HepG2 (cell line): ENCODE results near the gene PRKCB. TPM values are rescaled to one million over a fixed set of nuclear protein-coding genes. Genes with fewer than 3 reads are reported as not detected.

Source experiments
- ATAC-seq: fragments of 200-7000 bp; cut with Tn5 transposase; 3 replicates; pipeline ENCODE4 v1.9.1; 2020; ENCODE audit warnings: mild to moderate bottlenecking, moderate library complexity
- BruUV-seq: library from RNA; stranded (reverse); fragments of 400-500 nt; replicated peaks from 2 replicates; lab custom pipeline; 2021; lab: Mats Ljungman, UMichigan
- CTCF ChIA-PET: fragments of 300-600 bp; formaldehyde crosslinking; extraction: SDS; loops from one replicate; lab custom pipeline; 2021; ENCODE audit warnings: low total read pairs, inconsistent platforms, low intra/inter-chr PET ratio; lab: Yijun Ruan, JAX
- POLR2A ChIA-PET: fragments of 350-600 bp; sonication (Branson Sonifier 250); formaldehyde crosslinking; loops from one replicate; lab custom pipeline; 2020; ENCODE audit warnings: antibody characterized with exemption, inconsistent platforms; lab: Yijun Ruan, JAX
- DNase-seq: peaks from one replicate; pipeline ENCODE4 v3.0.0-alpha.2; 2015; ENCODE audit warnings: low spot score
- FAIRE-seq: peaks from 3 replicates; lab custom pipeline; 2011; peaks lifted over from hg19 to GRCh38; lab: Jason Lieb, UNC
- H2AFZ ChIP-seq: one replicate; pipeline ENCODE4 v1.6.1; 2011; ENCODE audit warnings: low read length, inconsistent platforms
- H3K27ac ChIP-seq: fragments of 300-600 bp; 3 replicates; pipeline ENCODE4 v1.8.0; 2011; ENCODE audit warnings: mixed run types, mild to moderate bottlenecking, mixed read lengths, low read length, inconsistent platforms; ENCODE audit not compliant: insufficient read depth; ENCODE audit errors: extremely low read length
- H3K27me3 ChIP-seq, 2 experiments: fragments of 200-600 bp in 1 of 2; 2 replicates in 1 of 2; 3 replicates in 1 of 2; pipeline versions ENCODE4 v1.6.0 to v1.8.0; 2011; ENCODE audit warnings: low read length in 2 of 2, mild to moderate bottlenecking in 2 of 2, moderate library complexity in 2 of 2, inconsistent platforms in 1 of 2; ENCODE audit not compliant: insufficient read depth in 2 of 2, control insufficient read depth in 1 of 2
- H3K36me3 ChIP-seq, 2 experiments: fragments of 200-600 bp in 1 of 2; replicated peaks in 1 of 2; 2 replicates in 1 of 2; 3 replicates in 1 of 2; pipeline versions ENCODE4 v1.5.1 to v1.8.0; 2011; ENCODE audit warnings: low read length in 2 of 2, inconsistent platforms in 1 of 2; ENCODE audit not compliant: insufficient read depth in 2 of 2, control insufficient read depth in 1 of 2
- H3K4me1 ChIP-seq: 2 replicates; pipeline ENCODE4 v1.5.1; 2012; ENCODE audit warnings: low read length, inconsistent platforms; ENCODE audit not compliant: insufficient read depth
- H3K4me2 ChIP-seq: 2 replicates; pipeline ENCODE4 v1.6.0; 2011; ENCODE audit warnings: low read depth, low read length, inconsistent platforms
- H3K4me3 ChIP-seq, 3 experiments: fragments of 200-600 bp in 1 of 3; sonication (generic), shearing (Covaris generic) in 1 of 3; replicated peaks in 1 of 3; 2 replicates each; pipeline ENCODE4 v1.5.1; 2011 to 2016; ENCODE audit warnings: low read length in 3 of 3, inconsistent platforms in 2 of 3, low read depth in 2 of 3, mild to moderate bottlenecking in 2 of 3, control low read depth in 1 of 3, mixed read lengths in 1 of 3; ENCODE audit not compliant: insufficient read depth in 1 of 3
- H3K79me2 ChIP-seq: one replicate; pipeline ENCODE4 v1.6.1; 2011; ENCODE audit warnings: low read length, inconsistent platforms; ENCODE audit not compliant: insufficient read depth
- H3K9ac ChIP-seq: 2 replicates; pipeline ENCODE4 v1.6.0; 2011; ENCODE audit warnings: mild to moderate bottlenecking, low read depth, low read length, inconsistent platforms; ENCODE audit not compliant: insufficient read depth
- H3K9me3 ChIP-seq: 2 replicates; pipeline ENCODE4 v1.5.1; 2012; ENCODE audit warnings: mild to moderate bottlenecking, low read length
- H4K20me1 ChIP-seq: 2 replicates; pipeline ENCODE4 v1.6.0; 2011; ENCODE audit warnings: inconsistent platforms, mild to moderate bottlenecking, low read length, moderate library complexity; ENCODE audit not compliant: insufficient read depth
- BHLHE40 ChIP-seq: IDR thresholded peaks from 2 replicates; pipeline ENCODE4 v1.6.1; 2011; ENCODE audit warnings: low read length, improper control_type of control experiment
- CBFB ChIP-seq: sonication (generic); formaldehyde crosslinking; IDR thresholded peaks from 2 replicates; pipeline ENCODE4 v1.4.0; 2020; ENCODE audit warnings: missing genetic modification reagents
- ELF3 ChIP-seq: IDR thresholded peaks from 2 replicates; pipeline ENCODE4 v1.6.1; 2016; ENCODE audit warnings: missing genetic modification reagents, missing compliant biosample characterization
- FOSL1 ChIP-seq: sonication (generic); formaldehyde crosslinking; IDR thresholded peaks from 2 replicates; pipeline ENCODE4 v1.9.0; 2021; ENCODE audit warnings: missing genetic modification reagents, borderline replicate concordance
- HOXA5 ChIP-seq: sonication (generic); formaldehyde crosslinking; IDR thresholded peaks from 2 replicates; pipeline ENCODE4 v1.4.0; 2020; ENCODE audit warnings: missing genetic modification reagents
- KLF13 ChIP-seq: sonication (generic); formaldehyde crosslinking; IDR thresholded peaks from 2 replicates; pipeline ENCODE4 v1.4.0; 2020; ENCODE audit warnings: mild to moderate bottlenecking, missing genetic modification reagents
- MATR3 ChIP-seq: sonication (generic); formaldehyde crosslinking; IDR thresholded peaks from 2 replicates; pipeline ENCODE4 v1.4.0; 2020; ENCODE audit warnings: missing genetic modification reagents
- RFX5 ChIP-seq: IDR thresholded peaks from 2 replicates; pipeline ENCODE4 v1.6.1; 2011; ENCODE audit warnings: low read depth, low read length, improper control_type of control experiment
- SCMH1 ChIP-seq: sonication (generic); formaldehyde crosslinking; IDR thresholded peaks from 2 replicates; pipeline ENCODE4 v1.9.0; 2021; ENCODE audit warnings: missing genetic modification reagents, mild to moderate bottlenecking, borderline replicate concordance
- SNAPC2 ChIP-seq: sonication (generic); formaldehyde crosslinking; IDR thresholded peaks from 2 replicates; pipeline ENCODE4 v1.8.1; 2022; ENCODE audit warnings: mild to moderate bottlenecking, missing genetic modification reagents
- ZBTB3 ChIP-seq: sonication (generic); formaldehyde crosslinking; IDR thresholded peaks from 2 replicates; pipeline ENCODE4 v1.4.0; 2020; ENCODE audit warnings: low read depth, mild to moderate bottlenecking, moderate library complexity, missing genetic modification reagents, borderline replicate concordance
- ZFP62 ChIP-seq: sonication (generic); formaldehyde crosslinking; IDR thresholded peaks from 2 replicates; pipeline ENCODE4 v1.4.0; 2020; ENCODE audit warnings: missing genetic modification reagents
- ZFY ChIP-seq: sonication (generic); formaldehyde crosslinking; IDR thresholded peaks from 2 replicates; pipeline ENCODE4 v1.4.0; 2020; ENCODE audit warnings: missing genetic modification reagents
- ZNF143 ChIP-seq: sonication (generic); formaldehyde crosslinking; IDR thresholded peaks from 2 replicates; pipeline ENCODE4 v1.4.0; 2020; ENCODE audit warnings: missing genetic modification reagents
- ZNF256 ChIP-seq: sonication (generic); formaldehyde crosslinking; conservative IDR thresholded peaks from 2 replicates; pipeline ENCODE4 v1.4.0; 2020; ENCODE audit warnings: missing genetic modification reagents
- ZNF550 ChIP-seq: sonication (generic); formaldehyde crosslinking; IDR thresholded peaks from 2 replicates; pipeline ENCODE4 v1.4.0; 2020; ENCODE audit warnings: mild to moderate bottlenecking, missing genetic modification reagents, borderline replicate concordance
- WGBS: methylation state at CpG from one replicate; pipeline ENCODE4 v1.1.6; 2017; ENCODE audit warnings: low lambda C conversion rate; 5-methylcytosine and 5-hydroxymethylcytosine counted together
- in situ Hi-C: cut with HindIII; loops from 2 replicates; pipeline ENCODE4 v1.10.0; 2017; ENCODE audit warnings: low pct_unique_long_range_greater_than_20kb; ENCODE audit not compliant: extremely low pct_ligation_motif_present
- intact Hi-C: fragments of 100-400 bp; cut with micrococcal nuclease; formaldehyde crosslinking; loops from one replicate; pipeline ENCODE4 v1.10.0; 2022; ENCODE audit not compliant: unreplicated experiment
- polyA plus RNA-seq, 8 experiments: library from polyadenylated mRNA; depleted of rRNA in 3 of 8; stranded (reverse) in 7 of 8; unstranded in 1 of 8; fragments of >200 nt; fragmentation: Illumina TruSeq in 4 of 8; extraction: Trizol in 4 of 8; gene quantifications; 2 replicates each; pipeline versions ENCODE4 v1.2.1 to v1.2.3, GENCODE V29; 2011 to 2016; ENCODE audit warnings: low read depth in 4 of 8, missing spikeins in 1 of 8, mixed read lengths in 1 of 8; ENCODE audit not compliant: insufficient read depth in 1 of 8
- total RNA-seq, 5 experiments: library from RNA; depleted of rRNA; stranded (reverse); fragments of >200 nt; fragmentation: Illumina TruSeq; extraction: Trizol; gene quantifications; 2 replicates each; pipeline ENCODE4 v1.2.3, GENCODE V29; 2016; ENCODE audit warnings: low read depth in 1 of 5
- TF ChIP-seq, protein P1 (sequence below): sonication (generic); formaldehyde crosslinking; IDR thresholded peaks from 2 replicates; pipeline ENCODE4 v1.5.0; 2020; ENCODE audit warnings: missing genetic modification reagents
- TF ChIP-seq, protein P2 (sequence below): sonication (generic); formaldehyde crosslinking; IDR thresholded peaks from 2 replicates; pipeline ENCODE4 v1.8.1; 2023; ENCODE audit warnings: mild to moderate bottlenecking, moderate library complexity, missing genetic modification reagents

PRKCB gene
- total and polyA plus RNA-seq, 2 of the 13 experiments (the other 11 are each of a cell fraction or from before 2014, with no cell fraction given): 0.01 TPM; not detected in 1

DNA sequence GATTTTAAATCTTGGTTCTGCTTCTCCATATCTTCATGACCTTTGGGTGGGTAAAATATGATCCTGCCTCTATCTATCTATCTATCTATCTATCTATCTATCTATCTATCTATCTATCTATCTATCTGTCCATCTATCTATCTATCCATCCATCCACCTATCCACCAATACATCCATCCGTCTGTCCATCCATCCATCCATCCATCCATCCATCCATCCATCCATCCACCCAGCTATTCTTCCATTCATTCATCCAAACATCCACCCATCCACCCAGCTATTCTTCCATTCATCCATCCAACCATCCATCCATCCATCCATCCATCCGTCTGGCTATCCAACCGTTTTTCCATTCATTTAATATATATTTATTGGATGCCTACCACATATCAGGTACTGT lies 11.5 kb downstream of the PRKCB start (continued):
- TF ChIP-seq, protein P1, sequence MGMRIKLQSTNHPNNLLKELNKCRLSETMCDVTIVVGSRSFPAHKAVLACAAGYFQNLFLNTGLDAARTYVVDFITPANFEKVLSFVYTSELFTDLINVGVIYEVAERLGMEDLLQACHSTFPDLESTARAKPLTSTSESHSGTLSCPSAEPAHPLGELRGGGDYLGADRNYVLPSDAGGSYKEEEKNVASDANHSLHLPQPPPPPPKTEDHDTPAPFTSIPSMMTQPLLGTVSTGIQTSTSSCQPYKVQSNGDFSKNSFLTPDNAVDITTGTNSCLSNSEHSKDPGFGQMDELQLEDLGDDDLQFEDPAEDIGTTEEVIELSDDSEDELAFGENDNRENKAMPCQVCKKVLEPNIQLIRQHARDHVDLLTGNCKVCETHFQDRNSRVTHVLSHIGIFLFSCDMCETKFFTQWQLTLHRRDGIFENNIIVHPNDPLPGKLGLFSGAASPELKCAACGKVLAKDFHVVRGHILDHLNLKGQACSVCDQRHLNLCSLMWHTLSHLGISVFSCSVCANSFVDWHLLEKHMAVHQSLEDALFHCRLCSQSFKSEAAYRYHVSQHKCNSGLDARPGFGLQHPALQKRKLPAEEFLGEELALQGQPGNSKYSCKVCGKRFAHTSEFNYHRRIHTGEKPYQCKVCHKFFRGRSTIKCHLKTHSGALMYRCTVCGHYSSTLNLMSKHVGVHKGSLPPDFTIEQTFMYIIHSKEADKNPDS (CRISPR knock-in tag): no peak
- TF ChIP-seq ZNF143 (CRISPR knock-in tag) (no peak), ZFY (CRISPR knock-in tag) (no peak)

DNA sequence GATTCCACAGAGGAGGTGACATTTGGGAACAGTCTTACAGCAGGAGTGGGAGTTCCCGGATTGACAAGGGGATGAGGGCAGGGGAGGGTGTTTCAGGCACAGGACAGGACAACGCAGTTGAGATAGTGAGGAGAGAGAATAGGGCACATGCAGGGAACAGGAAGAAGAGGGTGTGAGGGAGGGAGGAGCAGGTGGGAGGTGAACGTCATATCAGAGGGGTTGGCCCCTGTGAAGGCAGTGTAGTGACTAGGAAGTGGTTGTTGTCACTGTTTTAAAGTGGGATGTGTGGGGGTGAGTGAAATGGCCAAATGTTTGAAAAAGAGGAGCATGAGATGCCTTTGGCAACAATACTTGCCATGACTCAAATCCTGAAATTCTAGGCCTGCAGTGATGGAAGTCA lies 12.2 kb downstream of the PRKCB start:
- BruUV-seq: no TSS peak

More for the DNA sequence above, 12.2 kb downstream of the PRKCB start:
- no peak for ATAC-seq
- no peak overlapping the region for H2AFZ ChIP-seq
- H3K79me2 ChIP-seq: no peaks in the 10 kb centered on the region
- H3K9ac ChIP-seq: no peak overlapping the region
- ChIA-PET CTCF (no interaction called here), POLR2A (no interaction called here)
- H3K27ac ChIP-seq: no peak overlapping the region
- DNase-seq: no peak
- under 1% methylated on average over 3 of the region's 3 CpGs for WGBS
- no peak overlapping the region for H3K4me3 ChIP-seq
- FAIRE-seq: no peak
- H3K27me3 ChIP-seq: peaks cover 1 to 5% of the 10 kb centered on the region in 2 experiments; a peak in 2 of 5 replicates
- no peaks in the 10 kb centered on the region for H3K4me1 ChIP-seq
- in situ Hi-C loops: no loop called here
- no peaks in the 10 kb centered on the region for H3K9me3 ChIP-seq
- no peaks in the 10 kb centered on the region for H3K36me3 ChIP-seq
- TF ChIP-seq SCMH1 (CRISPR knock-in tag) (no peak), ZBTB3 (CRISPR knock-in tag) (no peak), ZNF550 (CRISPR knock-in tag) (no peak), SNAPC2 (CRISPR knock-in tag) (no peak), ELF3 (CRISPR knock-in tag) (no peak), RFX5 (no peak), KLF13 (no peak), ZFP62 (CRISPR knock-in tag) (no peak), ZNF256 (CRISPR knock-in tag) (no peak), FOSL1 (CRISPR knock-in tag) (no peak), CBFB (no peak), BHLHE40 (no peak), MATR3 (CRISPR knock-in tag) (no peak), HOXA5 (no peak)
- TF ChIP-seq, protein P2, sequence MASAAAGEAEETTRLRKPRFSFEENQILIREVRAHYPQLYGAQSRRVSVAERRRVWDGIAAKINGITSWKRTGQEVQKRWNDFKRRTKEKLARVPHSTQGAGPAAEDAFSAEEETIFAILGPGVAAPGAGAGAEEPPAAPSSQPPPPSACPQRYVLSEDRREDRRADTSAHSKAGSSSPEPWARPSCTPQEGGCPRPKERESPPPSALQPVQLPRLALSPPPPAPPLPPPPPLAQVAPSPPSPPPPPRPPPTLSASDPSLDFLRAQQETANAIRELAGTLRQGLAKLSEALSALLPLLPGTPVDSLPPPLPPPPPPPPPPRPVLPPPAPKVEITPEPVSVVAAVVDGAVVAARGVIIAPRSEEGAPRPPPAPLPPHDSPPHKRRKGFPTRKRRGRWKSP (CRISPR knock-in tag): no peak
- intact Hi-C loops: no loop called here
- H4K20me1 ChIP-seq: no peaks in the 10 kb centered on the region
- H3K4me2 ChIP-seq: no peak overlapping the region
